NCI-H146 treated with DMSO at 0.1 percent for 48 hours (cell line): ENCODE results near the gene CELSR1.
A peak's percentile ranks its signal among the peaks of the same experiment; 100 is the strongest.
"Not testable (repeated sequence)": the region's sequence is repeated elsewhere in the genome, so short reads cannot be mapped to it uniquely, and the experiment has no call there.

Experiments
- DNase-seq: peaks from one replicate; lab custom pipeline; 2025; ENCODE audit not compliant: unreplicated experiment; lab: John Stamatoyannopoulos, UW

CELSR1 gene

GRCh38 chr22:46515208-46516111, 22.0 kb downstream of the CELSR1 start:
- DNase-seq, result no peak

GRCh38 chr22:46514592-46515207, 22.7 kb downstream of the CELSR1 start:
- DNase-seq, result no peak

GRCh38 chr22:46513908-46514550, 23.4 kb downstream of the CELSR1 start:
- DNase-seq, result no peak

GRCh38 chr22:46512683-46513082, 24.7 kb downstream of the CELSR1 start:
- DNase-seq, result no peak

- DNase-seq, result no peak
Measured at GRCh38 chr22:46512039-46512370, 25.4 kb downstream of the CELSR1 start.

GRCh38 chr22:46511151-46512038, 26.0 kb downstream of the CELSR1 start:
- DNase-seq, result no peak

- no peak for DNase-seq
Measured at GRCh38 chr22:46509416-46510089, 27.9 kb downstream of the CELSR1 start.

GRCh38 chr22:46508491-46508999, 28.9 kb downstream of the CELSR1 start:
- DNase-seq, result no peak

- DNase-seq, result no peak
Measured at GRCh38 chr22:46507451-46508425, 29.7 kb downstream of the CELSR1 start.

- DNase-seq, result no peak
Measured at GRCh38 chr22:46504584-46504983, 32.8 kb downstream of the CELSR1 start.

- DNase-seq, result no peak
Measured at GRCh38 chr22:46502440-46503175, 34.8 kb downstream of the CELSR1 start.

GRCh38 chr22:46501701-46502100, 35.7 kb downstream of the CELSR1 start:
- DNase-seq, result no peak

GRCh38 chr22:46501265-46501664, 36.2 kb downstream of the CELSR1 start:
- DNase-seq, result not testable (repeated sequence)

GRCh38 chr22:46500201-46500600, 37.2 kb downstream of the CELSR1 start:
- peak; percentile 87 for DNase-seq

GRCh38 chr22:46499805-46500189, 37.6 kb downstream of the CELSR1 start:
- no peak for DNase-seq

GRCh38 chr22:46491946-46492345, 45.5 kb downstream of the CELSR1 start:
- no peak for DNase-seq

GRCh38 chr22:46490538-46490937, 46.9 kb downstream of the CELSR1 start:
- no peak for DNase-seq

- no peak for DNase-seq
Measured at GRCh38 chr22:46486996-46487717, 50.3 kb downstream of the CELSR1 start.
